ENCODE data around the gene BMP3. TPM values are rescaled to one million over a fixed set of nuclear protein-coding genes. Genes with fewer than 3 reads are reported as not detected.
"Not testable (repeated sequence)": the region's sequence is repeated elsewhere in the genome, so short reads cannot be mapped to it uniquely, and the experiment has no call there.

The BMP3 gene
- total RNA-seq, 1 donor from 2014 or later = not detected

GRCh38 chr4:81003597-81004111, 26.9 kb upstream of the BMP3 start:
- no peak overlapping the region for H3K27ac Mint-ChIP-seq (ENCODE audit: unreplicated experiment)
- H3K4me1 Mint-ChIP-seq (ENCODE audit: unreplicated experiment) = no peaks in the 10 kb centered on the region
- H3K36me3 Mint-ChIP-seq (ENCODE audit: unreplicated experiment) = no peaks in the 10 kb centered on the region
- H3K9me3 Mint-ChIP-seq (ENCODE audit: unreplicated experiment) = no peaks in the 10 kb centered on the region
- no peak for DNase-seq (ENCODE audit: extremely low spot score, unreplicated experiment)
- no peak overlapping the region for H3K4me3 Mint-ChIP-seq (ENCODE audit: unreplicated experiment)
- TF ChIP-seq, protein P1, sequence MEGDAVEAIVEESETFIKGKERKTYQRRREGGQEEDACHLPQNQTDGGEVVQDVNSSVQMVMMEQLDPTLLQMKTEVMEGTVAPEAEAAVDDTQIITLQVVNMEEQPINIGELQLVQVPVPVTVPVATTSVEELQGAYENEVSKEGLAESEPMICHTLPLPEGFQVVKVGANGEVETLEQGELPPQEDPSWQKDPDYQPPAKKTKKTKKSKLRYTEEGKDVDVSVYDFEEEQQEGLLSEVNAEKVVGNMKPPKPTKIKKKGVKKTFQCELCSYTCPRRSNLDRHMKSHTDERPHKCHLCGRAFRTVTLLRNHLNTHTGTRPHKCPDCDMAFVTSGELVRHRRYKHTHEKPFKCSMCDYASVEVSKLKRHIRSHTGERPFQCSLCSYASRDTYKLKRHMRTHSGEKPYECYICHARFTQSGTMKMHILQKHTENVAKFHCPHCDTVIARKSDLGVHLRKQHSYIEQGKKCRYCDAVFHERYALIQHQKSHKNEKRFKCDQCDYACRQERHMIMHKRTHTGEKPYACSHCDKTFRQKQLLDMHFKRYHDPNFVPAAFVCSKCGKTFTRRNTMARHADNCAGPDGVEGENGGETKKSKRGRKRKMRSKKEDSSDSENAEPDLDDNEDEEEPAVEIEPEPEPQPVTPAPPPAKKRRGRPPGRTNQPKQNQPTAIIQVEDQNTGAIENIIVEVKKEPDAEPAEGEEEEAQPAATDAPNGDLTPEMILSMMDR (IDR thresholded peaks at IDR 0.05) = no peak
- peaks cover 2% of the 10 kb centered on the region for H3K27me3 Mint-ChIP-seq (ENCODE audit: unreplicated experiment)

- no peaks in the 10 kb centered on the region for H3K9me3 Mint-ChIP-seq (ENCODE audit: unreplicated experiment)
- TF ChIP-seq, protein P1 (IDR thresholded peaks at IDR 0.05) = no peak
- DNase-seq (ENCODE audit: extremely low spot score, unreplicated experiment) = no peak
- H3K4me1 Mint-ChIP-seq (ENCODE audit: unreplicated experiment) = no peaks in the 10 kb centered on the region
- no peak overlapping the region for H3K27ac Mint-ChIP-seq (ENCODE audit: unreplicated experiment)
- no peaks in the 10 kb centered on the region for H3K36me3 Mint-ChIP-seq (ENCODE audit: unreplicated experiment)
- no peak overlapping the region for H3K4me3 Mint-ChIP-seq (ENCODE audit: unreplicated experiment)
- H3K27me3 Mint-ChIP-seq (ENCODE audit: unreplicated experiment) = peaks cover 2% of the 10 kb centered on the region
These were observed 23.1 kb upstream of the BMP3 start for GRCh38 chr4:81007417-81007816.

DNA sequence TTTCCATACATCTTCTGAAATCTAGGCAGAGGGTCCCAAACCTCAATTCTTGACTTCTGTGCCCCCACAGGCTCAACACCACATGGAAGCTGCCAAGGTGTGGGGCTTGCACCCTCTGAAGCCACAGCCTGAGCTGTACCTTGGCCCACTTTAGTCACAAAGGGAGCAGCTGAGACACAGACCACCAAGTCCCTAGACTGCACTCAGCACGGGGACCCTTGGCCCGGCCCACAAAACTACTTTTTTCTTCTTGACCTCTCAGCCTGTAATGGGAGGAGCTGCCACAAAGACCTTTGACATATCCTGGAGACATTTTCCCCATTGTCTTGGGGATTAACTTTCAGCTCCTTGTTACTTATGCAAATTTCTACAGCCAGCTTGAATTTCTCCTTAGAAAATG, 13.9 kb upstream of the BMP3 start:
- not testable (repeated sequence) for H3K9me3 Mint-ChIP-seq (ENCODE audit: unreplicated experiment)

DNA sequence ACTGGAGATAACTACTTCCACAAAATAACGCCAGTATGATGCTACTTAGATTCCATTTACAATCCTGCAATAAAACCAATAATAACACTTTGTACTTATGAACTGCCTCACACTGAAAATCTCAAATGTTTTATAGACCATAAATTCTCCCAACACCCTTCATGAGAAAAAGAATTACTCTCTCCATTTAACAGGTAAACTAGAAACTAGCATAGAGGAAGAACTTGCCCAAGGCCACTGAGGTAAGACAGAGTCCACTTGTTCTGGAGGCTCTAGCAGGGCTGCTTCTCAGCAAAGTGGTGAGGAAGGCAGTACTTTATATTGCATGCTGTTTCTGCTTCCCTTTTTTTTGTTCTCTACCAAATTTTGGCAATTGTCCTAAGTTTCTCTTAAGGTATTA, 11.5 kb upstream of the BMP3 start:
- TF ChIP-seq, protein P1 (IDR thresholded peaks at IDR 0.05) = no peak
- Mint-ChIP-seq H3K4me1 (ENCODE audit: unreplicated experiment) (no peaks in the 10 kb centered on the region), H3K9me3 (ENCODE audit: unreplicated experiment) (no peaks in the 10 kb centered on the region), H3K4me3 (ENCODE audit: unreplicated experiment) (no peak overlapping the region), H3K36me3 (ENCODE audit: unreplicated experiment) (no peaks in the 10 kb centered on the region), H3K27ac (ENCODE audit: unreplicated experiment) (no peak overlapping the region), H3K27me3 (ENCODE audit: unreplicated experiment) (peaks cover 8% of the 10 kb centered on the region)
- no peak for DNase-seq (ENCODE audit: extremely low spot score, unreplicated experiment)

More for the DNA sequence above, 13.9 kb upstream of the BMP3 start:
- not testable (repeated sequence) for H3K27me3 Mint-ChIP-seq (ENCODE audit: unreplicated experiment); H3K4me1 Mint-ChIP-seq (ENCODE audit: unreplicated experiment); H3K36me3 Mint-ChIP-seq (ENCODE audit: unreplicated experiment); DNase-seq (ENCODE audit: extremely low spot score, unreplicated experiment); H3K27ac Mint-ChIP-seq (ENCODE audit: unreplicated experiment); H3K4me3 Mint-ChIP-seq (ENCODE audit: unreplicated experiment)

DNA sequence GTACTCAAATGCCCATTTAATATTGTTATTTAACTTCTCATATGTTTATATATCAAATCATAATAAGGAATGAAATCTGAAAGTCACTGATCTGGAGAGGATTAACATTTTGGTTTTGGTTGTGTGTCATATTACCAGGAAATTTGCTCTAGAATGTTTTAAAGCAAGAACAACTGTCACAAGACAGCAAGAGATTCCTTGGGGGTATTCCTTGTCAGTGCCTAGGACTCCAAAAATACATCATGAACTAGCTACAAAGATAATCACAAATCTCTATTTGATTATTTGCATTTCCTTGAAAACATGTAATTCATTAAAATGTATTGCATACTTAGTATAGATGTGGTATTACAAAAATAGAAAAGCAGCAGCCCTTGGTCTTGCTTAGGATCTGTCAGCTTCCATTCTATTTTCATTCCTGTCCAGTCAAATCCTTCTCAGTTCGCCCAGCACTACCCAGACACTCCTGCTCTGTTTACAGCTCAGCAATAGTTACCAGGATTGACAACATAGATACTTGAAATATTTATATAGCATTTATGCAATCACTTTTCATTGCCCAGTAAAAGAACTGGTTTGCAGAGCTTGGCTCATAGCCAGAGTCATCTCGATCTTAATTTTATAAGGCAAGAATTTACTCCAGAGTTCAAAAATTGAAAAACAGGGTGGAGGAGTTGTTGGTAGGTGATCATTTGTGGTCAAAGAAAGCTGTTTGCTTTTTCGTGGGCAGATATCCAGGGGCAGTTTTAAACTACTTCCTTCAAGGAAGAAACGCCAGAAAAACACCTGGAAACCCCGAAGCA, 9.2 kb upstream of the BMP3 start:
- Mint-ChIP-seq H3K4me3 (ENCODE audit: unreplicated experiment) (no peak overlapping the region), H3K36me3 (ENCODE audit: unreplicated experiment) (no peaks in the 10 kb centered on the region), H3K9me3 (ENCODE audit: unreplicated experiment) (no peaks in the 10 kb centered on the region), H3K27me3 (ENCODE audit: unreplicated experiment) (peaks cover 20% of the 10 kb centered on the region), H3K4me1 (ENCODE audit: unreplicated experiment) (no peaks in the 10 kb centered on the region), H3K27ac (ENCODE audit: unreplicated experiment) (no peak overlapping the region)
- DNase-seq (ENCODE audit: extremely low spot score, unreplicated experiment) = no peak
- TF ChIP-seq, protein P1 (IDR thresholded peaks at IDR 0.05) = no peak

Data from osteocyte (in vitro differentiated cells).